ENCODE results near the gene NMB.
A peak's percentile ranks its signal among the peaks of the same experiment; 100 is the strongest.

NMB gene

DNA sequence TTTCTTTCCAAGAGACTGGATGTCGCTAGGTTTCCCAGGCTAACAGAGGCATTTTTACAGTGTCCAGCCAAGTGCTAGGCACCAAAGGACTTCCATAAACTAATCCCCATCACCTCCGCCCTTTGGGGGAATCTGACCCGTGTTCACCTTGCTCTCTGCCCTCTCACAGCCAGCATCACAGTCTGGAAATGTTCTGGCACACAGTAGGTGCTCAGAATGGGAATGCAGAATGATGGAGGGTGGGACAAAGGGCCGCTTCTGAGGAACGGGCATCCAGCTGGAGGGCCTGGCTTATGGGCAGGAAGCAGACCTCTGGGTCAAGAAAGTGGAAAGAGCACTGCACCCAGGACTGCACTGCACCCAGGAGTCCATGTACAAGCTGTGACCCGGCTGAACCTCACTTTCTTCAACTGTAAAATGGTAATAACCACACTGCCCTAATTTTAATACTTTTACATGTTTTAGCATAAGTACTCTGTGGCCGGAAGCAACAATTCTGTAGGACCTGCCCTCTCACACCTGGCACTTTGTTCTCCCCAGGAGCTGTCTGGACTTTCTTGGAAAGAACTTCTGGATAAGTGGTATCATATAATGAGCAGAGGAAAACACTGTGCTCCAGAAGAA is 901 bp upstream of the NMB start:
- Histone ChIP-seq H3K4me1 (ENCODE audit: control insufficient read depth in 5 of 5, insufficient read depth in 5 of 5, low read length in 5 of 5) (peaks cover 4 to 47% (median 40%) of the 10 kb centered on the region in 5 donors), H3K9me3 (ENCODE audit: control insufficient read depth in 5 of 5, low read length in 5 of 5) (no peaks in the 10 kb centered on the region), H3K27ac (ENCODE audit: low read depth, low read length) (peak overlapping the region; percentile 93), H3K27me3 (ENCODE audit: control insufficient read depth in 5 of 5, insufficient read depth in 4 of 5, low read length in 5 of 5) (no peaks in the 10 kb centered on the region), H3K9ac (ENCODE audit: low read length in 5 of 5) (peak overlapping the region; percentile 68 to 88 (median 81)), H3K4me3 (ENCODE audit: low read depth in 1 of 5, low read length in 5 of 5) (peak overlapping the region; percentile 31 to 74 (median 66)), H3K36me3 (ENCODE audit: control insufficient read depth in 5 of 5, insufficient read depth in 5 of 5, low read length in 5 of 5) (peaks cover 0 to 3% (median 0%) of the 10 kb centered on the region in 5 donors)

DNA sequence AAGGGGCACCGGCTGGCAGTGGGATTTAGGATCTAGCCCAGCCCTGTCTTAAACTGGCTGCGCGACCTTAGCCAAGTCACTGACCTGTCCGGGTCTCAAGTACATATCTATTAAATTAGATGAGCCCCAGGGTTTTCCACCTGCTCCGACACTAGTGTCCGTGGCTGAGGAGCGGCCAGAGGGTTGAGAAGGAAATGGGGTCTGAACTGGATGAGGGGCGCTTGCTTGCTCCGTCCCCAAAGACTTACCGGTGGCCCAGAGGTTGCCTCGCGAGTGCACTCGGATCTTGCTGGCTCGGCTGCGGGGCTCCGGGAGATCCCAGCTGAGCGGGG is 285 bp downstream of the NMB start:
- Histone ChIP-seq H3K9ac (ENCODE audit: low read length in 5 of 5) (peak overlapping the region in 4 of 5 donors; percentile 75 to 94 (median 86)), H3K4me1 (ENCODE audit: control insufficient read depth in 5 of 5, insufficient read depth in 5 of 5, low read length in 5 of 5) (peaks cover 10 to 54% (median 43%) of the 10 kb centered on the region in 5 donors), H3K9me3 (ENCODE audit: control insufficient read depth in 5 of 5, low read length in 5 of 5) (no peaks in the 10 kb centered on the region), H3K27me3 (ENCODE audit: control insufficient read depth in 5 of 5, insufficient read depth in 4 of 5, low read length in 5 of 5) (no peaks in the 10 kb centered on the region), H3K4me3 (ENCODE audit: low read depth in 1 of 5, low read length in 5 of 5) (peak overlapping the region; percentile 66 to 79 (median 70)), H3K27ac (ENCODE audit: low read depth, low read length) (peak overlapping the region; percentile 93), H3K36me3 (ENCODE audit: control insufficient read depth in 5 of 5, insufficient read depth in 5 of 5, low read length in 5 of 5) (peaks cover 0 to 4% (median 0%) of the 10 kb centered on the region in 5 donors)

DNA sequence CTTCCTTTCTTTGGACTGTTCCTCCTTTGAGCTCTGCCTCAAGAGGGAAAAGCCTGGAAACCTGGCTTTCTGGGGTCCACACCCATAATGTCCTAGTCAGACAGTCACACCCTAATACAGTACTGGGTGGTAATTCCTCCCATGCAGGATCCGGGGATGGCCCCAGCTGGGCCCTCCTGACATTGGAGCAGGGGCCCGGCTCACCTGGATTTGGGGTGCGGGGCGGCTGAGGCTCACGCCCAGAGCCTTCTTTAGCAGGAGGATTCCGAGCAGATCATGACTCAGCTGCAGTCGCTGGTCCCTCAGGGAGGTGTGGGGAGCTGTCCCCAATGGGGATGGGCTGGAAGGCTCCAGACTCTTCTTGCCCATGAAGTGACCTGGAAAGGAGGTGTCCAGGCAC is 1.0 kb downstream of the NMB start:
- Histone ChIP-seq H3K27ac (ENCODE audit: low read depth, low read length) (peak overlapping the region; percentile 93), H3K36me3 (ENCODE audit: control insufficient read depth in 5 of 5, insufficient read depth in 5 of 5, low read length in 5 of 5) (peaks cover 0 to 10% (median 3%) of the 10 kb centered on the region in 5 donors), H3K4me1 (ENCODE audit: control insufficient read depth in 5 of 5, insufficient read depth in 5 of 5, low read length in 5 of 5) (peaks cover 10 to 52% (median 38%) of the 10 kb centered on the region in 5 donors), H3K9me3 (ENCODE audit: control insufficient read depth in 5 of 5, low read length in 5 of 5) (no peaks in the 10 kb centered on the region), H3K4me3 (ENCODE audit: low read depth in 1 of 5, low read length in 5 of 5) (peak overlapping the region; percentile 66 to 79 (median 70)), H3K9ac (ENCODE audit: low read length in 5 of 5) (peak overlapping the region; percentile 23 to 94 (median 83)), H3K27me3 (ENCODE audit: control insufficient read depth in 5 of 5, insufficient read depth in 4 of 5, low read length in 5 of 5) (no peaks in the 10 kb centered on the region)

DNA sequence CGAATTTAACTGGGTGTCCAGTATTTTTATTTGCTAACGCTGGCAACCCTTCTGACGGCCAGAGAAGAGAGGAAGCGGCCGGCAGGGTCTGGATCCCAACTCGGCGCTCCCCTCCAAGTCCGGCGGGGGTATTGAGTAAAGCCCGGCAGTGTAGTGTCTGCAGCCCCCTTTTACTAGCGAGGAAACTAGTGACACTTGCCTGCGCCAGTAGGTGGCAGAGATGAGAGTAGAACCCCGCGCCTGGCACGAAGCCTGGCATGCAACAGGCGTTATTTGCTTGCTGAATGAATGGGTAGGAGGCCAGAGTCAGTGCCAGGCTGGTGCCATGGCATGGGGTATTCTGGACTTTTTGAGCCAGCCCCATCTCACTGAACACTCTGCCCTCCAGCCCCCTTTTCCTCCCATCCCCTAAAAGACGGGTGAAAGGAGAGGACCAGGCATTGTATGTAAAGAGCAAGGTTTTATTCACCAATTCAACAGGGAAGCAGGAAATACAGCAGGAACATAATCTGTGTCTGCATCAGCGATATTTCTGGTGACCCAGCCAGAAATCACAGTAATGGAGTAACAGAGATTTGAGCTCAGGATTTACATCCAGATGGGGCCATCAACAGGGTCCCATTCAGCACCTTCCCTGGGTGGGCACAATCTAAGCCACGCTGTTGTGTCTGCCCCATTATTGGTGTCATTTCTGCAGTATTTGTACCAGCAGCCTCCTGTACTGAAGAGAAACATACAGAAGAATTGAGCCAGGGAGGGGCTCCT is 3.1 kb downstream of the NMB start:
- no peaks in the 10 kb centered on the region for H3K9me3 ChIP-seq (ENCODE audit: control insufficient read depth in 5 of 5, low read length in 5 of 5)
- H3K4me3 ChIP-seq (ENCODE audit: low read depth in 1 of 5, low read length in 5 of 5) = peak overlapping the region; percentile 82 to 99 (median 94)
- peak overlapping the region in 4 of 5 donors; percentile 74 to 93 (median 82) for H3K9ac ChIP-seq (ENCODE audit: low read length in 5 of 5)
- peaks cover 10 to 52% (median 39%) of the 10 kb centered on the region in 5 donors for H3K4me1 ChIP-seq (ENCODE audit: control insufficient read depth in 5 of 5, insufficient read depth in 5 of 5, low read length in 5 of 5)
- H3K27me3 ChIP-seq (ENCODE audit: control insufficient read depth in 5 of 5, insufficient read depth in 4 of 5, low read length in 5 of 5) = no peaks in the 10 kb centered on the region
- peaks cover 0 to 16% (median 14%) of the 10 kb centered on the region in 5 donors for H3K36me3 ChIP-seq (ENCODE audit: control insufficient read depth in 5 of 5, insufficient read depth in 5 of 5, low read length in 5 of 5)
- peak overlapping the region; percentile 93 for H3K27ac ChIP-seq (ENCODE audit: low read depth, low read length)

DNA sequence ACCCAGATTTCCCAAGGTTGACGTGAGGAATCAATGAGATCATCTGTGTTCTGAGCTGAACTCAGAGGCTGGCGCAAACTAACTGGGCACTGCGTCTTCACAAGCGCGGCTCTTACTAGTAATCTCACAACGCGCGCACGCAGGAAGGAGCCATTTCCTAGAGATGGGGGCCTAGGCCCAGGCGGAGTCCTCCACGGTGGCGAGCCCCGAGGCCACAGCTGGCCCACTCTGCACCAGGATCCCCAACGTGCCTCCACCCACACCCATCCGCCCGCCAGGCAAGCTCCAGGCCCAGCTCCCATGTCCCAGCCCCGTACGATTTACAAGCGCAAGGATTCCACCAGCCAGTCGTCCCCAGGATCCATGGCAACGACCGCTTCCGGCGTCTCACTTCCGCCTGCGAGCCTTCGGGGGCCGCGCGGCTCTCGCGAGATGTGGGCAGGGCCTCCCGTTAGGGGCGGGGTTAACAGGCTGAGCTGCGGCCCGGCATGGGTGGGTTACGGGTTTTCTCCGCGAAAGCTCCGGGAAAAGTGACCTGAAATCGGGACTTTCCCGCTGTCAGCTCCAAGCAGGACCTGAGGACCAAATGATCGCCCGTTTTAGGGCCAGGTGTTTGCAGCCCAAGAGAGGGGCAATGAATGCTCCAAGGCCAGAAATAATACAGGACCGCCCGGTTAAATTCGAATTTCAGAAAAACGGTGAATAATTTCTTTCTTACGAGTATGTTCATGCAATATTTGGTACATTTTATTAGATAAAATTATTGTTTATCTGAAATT is 3.9 kb downstream of the NMB start, which contains the start of gene WDR73:
TSS of gene WDR73 (minus strand) at position 374 of the 779 bp plus-strand sequence. CDS start at position 365, 9 bp downstream.
- Histone ChIP-seq H3K4me1 (ENCODE audit: control insufficient read depth in 5 of 5, insufficient read depth in 5 of 5, low read length in 5 of 5) (peaks cover 10 to 57% (median 42%) of the 10 kb centered on the region in 5 donors), H3K36me3 (ENCODE audit: control insufficient read depth in 5 of 5, insufficient read depth in 5 of 5, low read length in 5 of 5) (peaks cover under 1 to 22% (median 16%) of the 10 kb centered on the region in 5 donors), H3K9me3 (ENCODE audit: control insufficient read depth in 5 of 5, low read length in 5 of 5) (no peaks in the 10 kb centered on the region), H3K4me3 (ENCODE audit: low read depth in 1 of 5, low read length in 5 of 5) (peak within 1 kb of the TSS; percentile 84 to 99 (median 94)), H3K27me3 (ENCODE audit: control insufficient read depth in 5 of 5, insufficient read depth in 4 of 5, low read length in 5 of 5) (no peaks in the 10 kb centered on the region), H3K9ac (ENCODE audit: low read length in 5 of 5) (peak within 1 kb of the TSS; percentile 65 to 93 (median 80)), H3K27ac (ENCODE audit: low read depth, low read length) (peak within 1 kb of the TSS; percentile 93)

DNA sequence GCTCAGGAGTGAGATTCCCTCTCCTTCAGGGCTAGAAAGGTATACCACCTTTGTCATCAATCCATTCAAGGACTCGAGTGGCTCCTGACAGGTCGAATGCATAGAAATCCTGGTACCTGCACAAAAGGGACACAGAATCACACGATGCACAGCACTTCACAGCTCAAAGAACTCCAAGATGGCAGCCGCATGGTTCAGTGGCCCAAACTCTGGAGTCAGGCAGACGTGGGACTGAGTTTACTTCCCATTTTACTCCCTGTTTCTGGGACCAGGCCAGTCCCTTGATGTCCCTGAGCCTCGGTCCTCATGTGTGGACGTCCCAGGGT is 4.5 kb downstream of the NMB start:
- no peaks in the 10 kb centered on the region for H3K27me3 ChIP-seq (ENCODE audit: control insufficient read depth in 5 of 5, insufficient read depth in 4 of 5, low read length in 5 of 5)
- peaks cover 10 to 58% (median 44%) of the 10 kb centered on the region in 5 donors for H3K4me1 ChIP-seq (ENCODE audit: control insufficient read depth in 5 of 5, insufficient read depth in 5 of 5, low read length in 5 of 5)
- H3K36me3 ChIP-seq (ENCODE audit: control insufficient read depth in 5 of 5, insufficient read depth in 5 of 5, low read length in 5 of 5) = peaks cover 4 to 27% (median 20%) of the 10 kb centered on the region in 5 donors
- H3K9ac ChIP-seq (ENCODE audit: low read length in 5 of 5) = peak overlapping the region; percentile 65 to 93 (median 80)
- H3K27ac ChIP-seq (ENCODE audit: low read depth, low read length) = peak overlapping the region; percentile 93
- peak overlapping the region; percentile 84 to 99 (median 94) for H3K4me3 ChIP-seq (ENCODE audit: low read depth in 1 of 5, low read length in 5 of 5)
- H3K9me3 ChIP-seq (ENCODE audit: control insufficient read depth in 5 of 5, low read length in 5 of 5) = no peaks in the 10 kb centered on the region

DNA sequence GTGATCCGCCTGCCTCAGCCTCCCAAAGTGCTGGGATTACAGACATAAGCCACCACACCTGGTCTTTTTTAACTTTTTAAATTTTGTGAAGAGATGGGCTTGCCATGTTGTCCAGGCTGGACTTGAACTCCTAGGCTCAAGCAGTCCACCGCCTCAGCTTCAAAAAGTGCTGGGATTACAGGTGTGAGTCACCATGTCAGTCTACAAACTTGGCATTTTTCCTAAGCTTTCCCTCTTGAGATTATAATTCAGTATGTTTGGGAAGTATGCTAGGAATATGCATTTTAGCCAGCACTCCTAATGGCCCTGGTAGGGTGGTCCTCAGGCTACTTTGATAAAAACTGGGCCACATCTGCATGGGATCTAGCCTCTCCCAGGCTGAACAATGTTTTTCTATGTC is 8.3 kb downstream of the NMB start:
- H3K9me3 ChIP-seq (ENCODE audit: control insufficient read depth in 5 of 5, low read length in 5 of 5) = no peaks in the 10 kb centered on the region
- peaks cover 6 to 30% (median 25%) of the 10 kb centered on the region in 5 donors for H3K4me1 ChIP-seq (ENCODE audit: control insufficient read depth in 5 of 5, insufficient read depth in 5 of 5, low read length in 5 of 5)
- H3K9ac ChIP-seq (ENCODE audit: low read length in 5 of 5) = no peak overlapping the region
- H3K27me3 ChIP-seq (ENCODE audit: control insufficient read depth in 5 of 5, insufficient read depth in 4 of 5, low read length in 5 of 5) = no peaks in the 10 kb centered on the region
- no peak overlapping the region for H3K4me3 ChIP-seq (ENCODE audit: low read depth in 1 of 5, low read length in 5 of 5)
- H3K27ac ChIP-seq (ENCODE audit: low read depth, low read length) = no peak overlapping the region
- peaks cover 7 to 63% (median 54%) of the 10 kb centered on the region in 5 donors for H3K36me3 ChIP-seq (ENCODE audit: control insufficient read depth in 5 of 5, insufficient read depth in 5 of 5, low read length in 5 of 5)

DNA sequence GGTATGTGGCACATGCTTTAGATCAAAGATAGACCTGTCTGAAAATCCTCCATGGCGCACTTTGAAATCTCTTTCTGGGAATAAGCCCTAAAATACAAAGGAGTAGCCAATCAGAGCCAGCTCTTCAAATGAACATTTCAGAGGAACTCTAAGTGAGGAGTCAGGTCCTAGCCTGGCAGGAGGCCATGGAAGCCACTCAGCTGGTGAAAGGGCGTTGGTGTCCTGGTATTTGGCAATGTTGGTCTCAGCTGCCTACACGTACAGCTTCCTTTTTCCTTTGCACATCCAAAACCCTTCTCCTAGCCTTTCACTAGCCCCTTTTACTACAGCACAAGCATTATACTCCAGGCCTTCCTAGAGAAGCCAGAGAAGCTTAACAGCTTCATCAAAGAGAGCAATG is 9.5 kb downstream of the NMB start:
- H3K27ac ChIP-seq (ENCODE audit: low read depth, low read length) = peak overlapping the region; percentile 0
- no peaks in the 10 kb centered on the region for H3K27me3 ChIP-seq (ENCODE audit: control insufficient read depth in 5 of 5, insufficient read depth in 4 of 5, low read length in 5 of 5)
- H3K9me3 ChIP-seq (ENCODE audit: control insufficient read depth in 5 of 5, low read length in 5 of 5) = no peaks in the 10 kb centered on the region
- H3K4me3 ChIP-seq (ENCODE audit: low read depth in 1 of 5, low read length in 5 of 5) = no peak overlapping the region
- peak overlapping the region in 2 of 5 donors; percentile 18 to 41 for H3K9ac ChIP-seq (ENCODE audit: low read length in 5 of 5)
- H3K36me3 ChIP-seq (ENCODE audit: control insufficient read depth in 5 of 5, insufficient read depth in 5 of 5, low read length in 5 of 5) = peaks cover 7 to 71% (median 62%) of the 10 kb centered on the region in 5 donors
- H3K4me1 ChIP-seq (ENCODE audit: control insufficient read depth in 5 of 5, insufficient read depth in 5 of 5, low read length in 5 of 5) = peaks cover 3 to 25% (median 18%) of the 10 kb centered on the region in 5 donors

DNA sequence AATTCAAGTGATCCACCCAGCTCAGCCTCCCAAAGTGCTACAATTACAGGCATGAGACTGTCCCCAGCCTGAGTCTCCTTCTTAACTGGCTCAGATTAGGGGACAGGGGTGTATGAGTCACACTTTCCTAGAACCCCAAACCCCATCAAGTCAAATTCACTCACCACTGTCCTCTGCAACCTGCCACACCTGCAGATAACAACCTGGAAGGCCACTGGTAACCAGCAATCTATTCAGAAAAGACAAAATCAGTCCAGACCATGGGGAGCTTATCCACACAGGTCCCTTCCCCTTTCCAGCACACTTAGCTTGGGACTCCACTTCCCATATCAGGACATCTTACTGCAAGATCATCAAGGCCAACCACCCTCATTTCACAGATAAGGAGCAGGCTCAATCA is 10.3 kb downstream of the NMB start:
- no peaks in the 10 kb centered on the region for H3K9me3 ChIP-seq (ENCODE audit: control insufficient read depth in 5 of 5, low read length in 5 of 5)
- H3K36me3 ChIP-seq (ENCODE audit: control insufficient read depth in 5 of 5, insufficient read depth in 5 of 5, low read length in 5 of 5) = peaks cover 7 to 79% (median 70%) of the 10 kb centered on the region in 5 donors
- no peak overlapping the region for H3K9ac ChIP-seq (ENCODE audit: low read length in 5 of 5)
- no peak overlapping the region for H3K4me3 ChIP-seq (ENCODE audit: low read depth in 1 of 5, low read length in 5 of 5)
- H3K27me3 ChIP-seq (ENCODE audit: control insufficient read depth in 5 of 5, insufficient read depth in 4 of 5, low read length in 5 of 5) = no peaks in the 10 kb centered on the region
- H3K27ac ChIP-seq (ENCODE audit: low read depth, low read length) = no peak overlapping the region
- peaks cover 0 to 17% (median 11%) of the 10 kb centered on the region in 5 donors for H3K4me1 ChIP-seq (ENCODE audit: control insufficient read depth in 5 of 5, insufficient read depth in 5 of 5, low read length in 5 of 5)
